H1 (cell line): ENCODE data around the gene WDR26. TPM values are rescaled to one million over a fixed set of nuclear protein-coding genes. Genes with fewer than 3 reads are reported as not detected.

Experiments used
- SIRT6 ChIP-seq: IDR thresholded peaks from one replicate; pipeline ENCODE4 v1.7.1; 2012; ENCODE audit warnings: low read length, inconsistent platforms
- USF2 ChIP-seq: IDR thresholded peaks from 2 replicates; pipeline ENCODE4 v1.6.1; 2011; ENCODE audit warnings: low read length, improper control_type of control experiment
- polyA plus RNA-seq, 7 experiments: library from polyadenylated mRNA; depleted of rRNA in 3 of 7; stranded (reverse) in 5 of 7; unstranded in 2 of 7; fragments of >200 nt in 5 of 7; fragments of 200-250 nt in 2 of 7; gene quantifications; 1 replicate in 5 of 7; 2 replicates in 1 of 7; 4 replicates in 1 of 7; pipeline versions ENCODE4 v1.2.1 to v1.2.3, GENCODE V29; 2011 to 2013; ENCODE audit warnings: missing spikeins in 2 of 7, mixed read lengths in 2 of 7
- total RNA-seq: library from RNA; stranded (reverse); fragmentation: NEBNext Ultra II Directional; extraction: Animal tissue kit (Norgen Biotek cat#: 25700); gene quantifications from 2 replicates; pipeline ENCODE4 v1.2.1, GENCODE V29; 2021
- TF ChIP-seq, protein P1 (sequence below): IDR thresholded peaks from 2 replicates; pipeline ENCODE4 v1.6.1; 2011; ENCODE audit warnings: low read depth, mild to moderate bottlenecking, low read length; ENCODE audit not compliant: insufficient read depth

Gene WDR26
- total and polyA plus RNA-seq, 2 of the 8 experiments (the other 6 are each of a cell fraction or from before 2014, with no cell fraction given) = 18.0 to 72.5 TPM

DNA sequence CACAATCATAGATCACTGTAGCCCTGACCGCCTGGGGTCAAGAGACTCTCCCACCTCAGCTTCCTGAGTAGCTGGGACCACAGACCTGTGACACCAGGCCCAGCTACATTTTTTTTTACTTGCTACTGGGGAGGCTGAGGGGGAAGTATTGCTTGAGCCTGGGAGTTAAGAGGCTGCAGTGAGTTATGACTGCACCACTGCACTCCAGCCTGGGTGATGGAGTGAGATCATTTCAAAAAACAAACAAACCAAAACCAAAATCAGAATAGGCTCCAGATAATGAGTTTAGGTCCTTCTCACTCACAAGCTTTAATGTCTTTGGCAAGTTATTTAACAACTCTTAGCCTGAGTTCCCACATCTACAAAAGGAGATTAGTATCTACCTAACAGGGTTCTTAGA is 22.8 kb downstream of the WDR26 start (continued):
- TF ChIP-seq USF2 = no peak
- no peak for TF ChIP-seq SIRT6
- TF ChIP-seq, protein P1, sequence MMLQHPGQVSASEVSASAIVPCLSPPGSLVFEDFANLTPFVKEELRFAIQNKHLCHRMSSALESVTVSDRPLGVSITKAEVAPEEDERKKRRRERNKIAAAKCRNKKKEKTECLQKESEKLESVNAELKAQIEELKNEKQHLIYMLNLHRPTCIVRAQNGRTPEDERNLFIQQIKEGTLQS = no peak
